AG08395 (cell line): ENCODE measurements around the gene TRIL.

Source experiments
- DNase-seq: peaks from one replicate; pipeline ENCODE4 v3.0.0; 2012; ENCODE audit warnings: mixed read lengths, low spot score

The TRIL gene

GRCh38 chr7:28939844-28940544, 18.1 kb downstream of the TRIL start:
- DNase-seq, result no peak

GRCh38 chr7:28939367-28939766, 18.8 kb downstream of the TRIL start:
- DNase-seq, result no peak

DNA sequence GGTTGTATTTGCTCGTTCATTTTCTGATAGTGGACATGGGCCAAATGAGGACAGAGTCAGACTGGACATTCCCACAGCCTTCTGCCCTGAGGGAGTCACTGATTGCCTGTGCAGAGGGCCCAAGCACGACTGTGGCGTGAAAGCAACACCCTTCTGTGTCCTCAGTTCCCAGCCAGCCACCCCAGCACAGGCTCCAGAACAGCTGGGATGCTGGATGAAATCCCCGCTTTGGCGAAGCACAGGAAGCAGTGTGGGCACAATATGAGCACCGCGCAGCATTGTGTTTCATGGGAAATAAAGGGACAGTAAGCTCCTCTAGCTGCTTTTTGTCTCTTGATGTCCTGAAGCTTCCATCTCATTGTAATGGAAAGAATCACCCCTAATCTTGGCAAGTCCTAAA, 20.5 kb downstream of the TRIL start:
- no peak for DNase-seq

DNA sequence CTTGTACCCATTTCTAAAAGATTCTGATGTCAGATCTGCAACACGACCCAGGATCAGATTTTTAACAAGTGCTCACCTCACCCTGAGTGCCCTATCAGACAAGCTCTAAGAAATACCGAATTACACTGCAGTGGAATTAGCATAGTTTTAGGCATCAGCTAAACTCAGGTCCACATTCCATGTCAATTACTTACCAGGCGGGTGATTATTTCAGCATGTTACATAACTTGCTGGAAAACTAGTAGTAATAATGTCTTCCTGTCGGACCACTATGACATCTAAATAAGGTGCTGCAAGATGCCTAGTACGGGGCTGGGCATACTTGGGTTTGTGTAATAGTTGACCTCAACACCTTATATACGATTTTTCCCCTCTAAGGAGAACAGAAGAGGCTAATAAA, 21.0 kb downstream of the TRIL start:
- no peak for DNase-seq

- no peak for DNase-seq
These were observed 24.2 kb downstream of the TRIL start for GRCh38 chr7:28933846-28934320.

GRCh38 chr7:28931565-28931964, 26.6 kb downstream of the TRIL start:
- DNase-seq, result no peak

DNA sequence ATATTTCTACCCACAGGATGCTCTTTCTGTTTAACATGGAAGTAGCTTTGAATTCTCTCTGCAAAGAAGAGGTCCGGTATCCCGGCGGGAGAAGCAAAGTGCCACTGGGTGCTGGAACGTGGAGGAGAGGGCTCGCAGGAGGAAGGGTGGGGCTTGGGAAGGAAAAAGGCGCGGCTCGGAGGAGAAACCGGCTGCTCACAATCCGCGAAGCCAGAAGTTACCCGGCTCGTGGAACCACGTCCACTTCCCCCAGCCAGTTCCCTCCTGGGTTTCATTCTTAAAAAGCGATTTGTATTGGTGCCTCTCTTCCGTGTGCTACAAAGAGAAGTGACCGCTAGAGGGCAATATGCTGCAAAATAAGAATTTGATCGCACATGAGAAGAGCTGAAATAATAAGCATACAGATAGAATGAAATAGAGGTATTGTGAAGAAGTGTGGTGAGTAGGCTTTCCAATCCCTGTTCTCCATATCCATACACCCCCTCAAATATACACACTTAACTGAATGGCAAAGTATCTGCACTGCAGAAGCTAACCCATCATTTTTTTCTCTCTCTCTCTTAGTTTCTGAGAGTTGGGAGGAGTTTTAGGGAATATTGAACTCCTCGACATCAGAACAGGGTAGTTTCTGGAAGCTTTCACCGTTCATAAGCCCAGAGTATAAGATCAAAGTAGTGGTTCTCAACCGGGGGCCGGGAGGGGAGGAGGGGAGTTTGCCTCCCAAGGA, 31.1 kb downstream of the TRIL start:
- DNase-seq, result peak; percentile 80

- peak; percentile 48 for DNase-seq
These were observed 35.4 kb downstream of the TRIL start for GRCh38 chr7:28922624-28923331.

- DNase-seq, result peak; percentile 73
These were observed 36.3 kb downstream of the TRIL start for GRCh38 chr7:28921822-28922221.

DNA sequence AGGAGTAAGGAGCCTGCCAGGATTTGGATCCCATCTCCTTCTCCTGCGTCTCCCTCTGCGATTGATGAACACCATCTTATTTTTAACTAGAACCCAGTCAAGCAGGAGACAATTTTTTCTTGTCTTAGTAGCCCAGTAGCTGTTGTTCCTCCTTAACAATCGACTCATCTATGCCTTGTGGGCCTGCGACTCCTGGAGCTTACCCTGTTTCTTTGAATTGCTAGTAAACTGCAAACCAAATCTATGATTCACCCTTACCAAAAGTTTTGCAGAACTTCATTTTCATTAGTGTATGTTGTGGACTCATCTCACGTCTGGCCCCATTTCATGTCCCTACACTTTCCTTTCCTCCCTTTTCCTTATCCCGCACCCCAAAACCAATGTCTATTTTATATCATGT, 37.7 kb downstream of the TRIL start:
- DNase-seq, result no peak

DNA sequence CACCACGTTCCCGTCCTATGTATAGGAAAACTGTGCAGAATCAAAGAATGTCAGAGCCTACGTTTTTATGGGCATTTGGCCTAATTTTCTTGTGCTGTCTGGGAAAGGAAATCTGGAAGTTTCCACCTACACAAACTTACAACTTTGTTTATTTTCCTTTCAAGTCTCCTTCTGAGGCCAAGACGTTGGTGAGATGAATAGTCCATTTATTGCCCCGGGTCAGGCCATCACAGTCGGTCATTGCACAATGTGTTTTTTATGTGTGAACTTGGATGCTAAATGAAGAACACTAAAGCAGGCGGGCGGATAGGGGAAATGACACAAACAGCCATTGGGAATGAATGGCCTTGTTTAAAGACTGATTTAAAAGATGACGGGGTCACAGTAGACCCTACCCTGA, 38.6 kb downstream of the TRIL start:
- no peak for DNase-seq

DNA sequence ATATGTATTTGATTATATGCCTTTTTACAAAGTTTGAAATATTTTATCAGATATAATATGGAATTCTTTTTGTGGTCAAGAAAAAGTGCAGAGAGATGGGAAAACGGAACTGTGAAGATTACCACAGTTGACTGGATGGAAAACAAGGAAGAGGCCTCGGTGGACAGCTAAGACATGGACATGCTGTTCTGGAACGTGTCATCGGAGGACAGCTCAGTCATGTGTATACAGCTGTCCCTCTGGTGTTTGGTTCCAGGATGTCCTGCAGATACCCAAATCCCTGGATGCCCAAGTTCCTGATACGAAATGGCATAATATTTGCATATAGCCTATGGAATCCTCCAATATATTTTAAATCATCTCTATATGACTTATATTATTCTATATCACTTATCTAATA, 49.4 kb downstream of the TRIL start:
- no peak for DNase-seq

DNA sequence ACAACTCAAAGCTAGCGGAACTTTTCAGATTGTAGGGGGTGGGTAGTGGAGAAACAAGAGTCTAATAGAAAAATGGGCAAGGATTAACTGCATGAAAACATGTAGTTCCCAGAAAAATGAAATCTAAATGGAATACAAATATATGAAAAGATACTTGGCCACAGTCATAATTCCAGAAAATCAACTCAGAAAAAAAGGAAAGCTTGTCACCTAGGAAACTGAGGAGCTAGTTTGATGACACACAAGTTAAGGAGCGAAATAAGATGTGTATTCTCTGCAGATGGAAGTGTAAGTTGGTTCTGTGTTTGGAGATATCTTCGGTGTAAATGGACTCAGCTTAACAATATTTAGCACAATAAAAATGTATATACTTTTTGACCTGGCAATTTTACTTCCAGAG, 52.7 kb downstream of the TRIL start:
- DNase-seq, result no peak

GRCh38 chr7:28904578-28905048, 53.5 kb downstream of the TRIL start:
- DNase-seq, result no peak

- no peak for DNase-seq
These were observed 54.2 kb downstream of the TRIL start for GRCh38 chr7:28903730-28904577.
